Inferior parietal cortex (tissue), 1 donor: ENCODE results near the gene GAP43.

Experiments
- DNase-seq: peaks from one replicate; pipeline ENCODE4 v3.0.0-alpha.2; 2016; ENCODE audit errors: extremely low spot score

Gene GAP43

GRCh38 chr3:115623044-115623868, at the start of gene GAP43:
GAP43 (plus strand) TSS chr3:115623510; CDS start chr3:115623690, 180 bp downstream.
- no peak for DNase-seq

- DNase-seq = no peak
Observed at GRCh38 chr3:115576325-115576875, 46.9 kb upstream of the GAP43 start.

GRCh38 chr3:115577000-115577399, 46.3 kb upstream of the GAP43 start:
- DNase-seq = no peak

GRCh38 chr3:115578331-115578730, 45.0 kb upstream of the GAP43 start:
- DNase-seq = no peak

GRCh38 chr3:115580566-115580965, 42.7 kb upstream of the GAP43 start:
- no peak for DNase-seq

GRCh38 chr3:115581362-115582135, 41.8 kb upstream of the GAP43 start:
- DNase-seq = no peak

- no peak for DNase-seq
Observed at GRCh38 chr3:115588201-115589115, 34.9 kb upstream of the GAP43 start.

- DNase-seq = no peak
Observed at GRCh38 chr3:115590873-115591272, 32.4 kb upstream of the GAP43 start.

GRCh38 chr3:115595611-115596275, 27.6 kb upstream of the GAP43 start:
- no peak for DNase-seq

- no peak for DNase-seq
Observed at GRCh38 chr3:115598216-115598615, 25.1 kb upstream of the GAP43 start.

- no peak for DNase-seq
Observed at GRCh38 chr3:115602194-115602593, 21.1 kb upstream of the GAP43 start.

- DNase-seq = no peak
Observed at GRCh38 chr3:115611630-115612029, 11.7 kb upstream of the GAP43 start.

GRCh38 chr3:115615001-115615814, 8.1 kb upstream of the GAP43 start:
- DNase-seq = no peak

- DNase-seq = no peak
Observed at GRCh38 chr3:115616461-115616860, 6.8 kb upstream of the GAP43 start.

- DNase-seq = no peak
Observed at GRCh38 chr3:115617591-115617990, 5.7 kb upstream of the GAP43 start.

GRCh38 chr3:115624029-115624741, 875 bp downstream of the GAP43 start:
- DNase-seq = no peak

GRCh38 chr3:115624901-115625300, 1.6 kb downstream of the GAP43 start:
- DNase-seq = no peak

GRCh38 chr3:115626006-115626409, 2.7 kb downstream of the GAP43 start:
- no peak for DNase-seq

GRCh38 chr3:115626721-115627120, 3.4 kb downstream of the GAP43 start:
- no peak for DNase-seq
